Measurements from ENCODE around the gene PODXL.
"Not testable (repeated sequence)": the region's sequence is repeated elsewhere in the genome, so short reads cannot be mapped to it uniquely, and the experiment has no call there.

The PODXL gene

DNA sequence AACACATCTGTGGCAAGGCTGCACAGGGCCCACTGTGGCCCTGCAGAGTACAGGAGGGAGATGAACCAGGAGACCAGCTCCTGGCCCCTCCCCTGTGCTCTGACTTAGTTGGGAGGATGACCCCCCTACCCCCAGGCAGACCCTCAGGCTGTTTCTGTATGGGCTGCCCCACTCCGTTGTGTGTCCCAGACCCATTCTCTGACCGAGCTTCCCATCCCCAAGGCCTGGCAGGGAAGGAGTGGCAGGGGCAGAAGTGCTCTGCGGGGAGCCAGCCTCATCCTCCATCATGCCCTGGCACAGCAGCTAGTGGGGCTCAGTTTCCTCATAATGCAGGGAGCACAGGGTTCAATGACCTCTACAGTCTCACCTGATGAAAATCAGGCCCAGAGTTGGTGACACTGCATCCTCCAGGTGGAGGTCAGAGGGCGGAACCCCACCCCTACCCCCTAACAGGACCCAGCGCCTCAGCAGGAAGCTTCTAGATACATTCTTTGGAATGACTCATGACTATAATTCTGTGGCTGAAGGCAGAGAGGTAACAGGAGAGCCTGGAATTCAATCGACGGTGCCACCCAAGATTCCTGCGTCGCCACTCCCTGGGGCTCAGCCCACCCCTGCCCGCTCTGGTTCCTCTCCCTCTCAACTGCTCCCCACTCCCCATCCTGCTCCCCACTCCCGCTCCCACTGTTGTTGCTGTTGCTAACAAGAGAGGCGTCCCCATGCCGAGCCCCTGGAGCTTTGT is 18.2 kb downstream of the PODXL start:
- DNase-seq (ENCODE audit: low spot score), result no peak

GRCh38 chr7:131537571-131537978 is 18.9 kb downstream of the PODXL start:
- no peak for DNase-seq (ENCODE audit: low spot score)

DNA sequence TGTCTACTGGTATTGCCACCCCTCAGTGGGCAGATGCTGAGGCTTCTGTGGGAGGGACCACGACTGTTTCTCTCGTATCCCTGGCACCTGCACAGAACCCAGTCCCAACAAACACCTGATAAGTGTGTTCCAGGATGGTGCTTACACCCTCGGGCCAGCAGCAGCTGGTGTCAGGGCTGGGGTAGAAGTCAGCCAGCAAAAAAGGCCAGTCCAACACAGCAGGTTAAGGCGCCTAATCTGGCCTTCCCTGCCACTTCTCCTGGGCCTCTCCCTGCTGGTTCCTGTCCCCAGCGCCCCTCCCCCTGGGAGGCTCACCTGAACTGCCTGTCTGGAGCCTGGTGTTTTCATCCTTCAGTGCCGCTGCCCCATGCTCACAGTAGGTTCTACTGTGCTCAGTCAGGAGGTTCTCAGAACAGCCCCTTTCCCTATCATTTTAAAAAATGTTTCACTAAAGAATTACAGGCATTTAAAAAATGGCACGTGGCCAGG is 20.0 kb downstream of the PODXL start:
- no peak for DNase-seq (ENCODE audit: low spot score)

DNA sequence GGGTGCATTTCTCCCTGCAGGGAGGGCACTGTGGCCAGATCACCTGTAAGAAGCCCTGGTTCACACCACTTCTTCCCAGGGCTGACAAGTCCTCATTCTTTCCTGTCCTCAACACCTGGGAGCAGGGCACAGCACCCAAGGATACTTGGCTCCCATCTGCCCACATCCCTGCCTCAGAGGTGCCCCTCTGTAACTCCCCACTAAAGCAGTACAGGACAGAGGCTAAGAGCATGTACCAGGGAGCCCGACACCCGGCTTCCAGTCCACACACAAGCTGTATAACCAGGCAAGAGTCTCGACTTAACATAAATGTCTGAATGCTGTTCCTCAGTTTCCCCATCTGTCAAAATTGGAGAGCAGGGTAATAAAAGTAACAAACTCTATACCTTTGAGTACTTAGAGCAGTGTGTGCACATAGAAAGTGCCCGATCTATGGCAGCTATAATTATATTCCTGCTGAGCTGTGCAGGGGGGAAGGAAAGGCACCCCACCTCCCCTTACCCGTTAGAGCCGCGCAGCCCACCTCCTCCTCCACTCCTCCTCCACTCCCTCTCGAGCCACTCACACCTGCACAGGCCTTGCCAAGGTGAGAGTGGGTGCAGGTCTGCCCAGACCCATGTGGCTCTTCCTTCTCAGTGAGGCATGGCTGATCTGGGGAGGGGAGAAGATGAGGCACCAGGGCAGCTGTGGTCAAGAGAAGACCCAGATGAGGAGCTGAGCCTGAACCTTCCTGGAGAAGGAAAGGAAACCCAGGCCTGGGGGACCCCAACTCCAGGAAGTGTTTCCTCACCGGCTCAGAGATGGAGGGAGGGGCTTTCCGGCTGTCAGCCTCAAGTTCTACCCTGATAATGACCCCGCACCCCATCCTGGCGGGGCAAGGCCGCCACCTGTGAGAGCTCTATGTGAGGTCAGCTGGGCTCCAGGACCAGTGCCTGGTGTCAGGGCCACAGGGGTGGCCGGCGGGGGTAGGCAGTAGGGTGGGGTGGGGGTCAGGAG is 22.6 kb downstream of the PODXL start:
- DNase-seq (ENCODE audit: low spot score), result no peak

GRCh38 chr7:131533151-131533559 is 23.3 kb downstream of the PODXL start:
- no peak for DNase-seq (ENCODE audit: low spot score)

GRCh38 chr7:131532570-131533091 is 23.8 kb downstream of the PODXL start:
- DNase-seq (ENCODE audit: low spot score), result no peak

GRCh38 chr7:131530137-131530536 is 26.3 kb downstream of the PODXL start:
- DNase-seq (ENCODE audit: low spot score), result no peak

DNA sequence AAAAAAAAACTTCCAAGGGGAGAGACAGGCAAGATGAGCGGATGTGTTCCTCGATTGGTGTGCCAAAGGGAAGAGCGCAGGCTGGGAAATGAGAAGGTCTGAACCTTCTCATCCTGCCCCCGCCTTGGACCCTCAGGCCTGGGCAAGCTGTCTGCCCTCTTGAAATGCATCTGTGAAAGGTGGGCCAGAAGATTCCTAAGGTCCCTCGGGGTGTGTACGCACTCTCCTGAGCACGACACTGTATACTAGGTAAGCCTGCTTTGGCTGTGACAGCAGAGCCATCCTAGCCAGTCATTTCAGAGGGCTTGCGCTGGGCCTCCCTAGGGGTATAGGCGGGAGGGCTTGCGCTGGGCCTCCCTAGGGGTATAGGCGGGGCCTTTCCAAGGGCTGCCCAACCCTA is 26.8 kb downstream of the PODXL start:
- DNase-seq (ENCODE audit: low spot score), result no peak

- no peak for DNase-seq (ENCODE audit: low spot score)
Measured at GRCh38 chr7:131529179-131529578, 27.2 kb downstream of the PODXL start.

DNA sequence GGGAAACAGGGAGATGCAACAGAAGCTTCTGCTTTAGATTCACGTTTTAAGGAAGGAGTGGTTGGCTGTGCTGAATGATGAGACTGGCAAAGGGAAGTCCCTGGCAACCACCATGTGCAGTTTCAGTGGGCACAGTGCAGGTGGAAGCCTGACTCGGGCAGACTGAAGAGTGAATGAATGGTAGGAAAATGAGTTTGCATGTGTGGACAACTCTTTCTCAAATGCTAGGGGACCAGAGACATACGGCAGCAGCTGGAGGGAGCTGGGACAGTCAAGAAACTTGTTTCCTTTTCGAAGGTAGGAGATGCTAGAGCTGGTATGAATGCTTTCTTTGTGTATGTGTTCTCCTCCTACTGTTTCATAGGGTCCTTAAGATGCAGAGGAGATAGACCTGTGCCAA is 29.0 kb downstream of the PODXL start:
- no peak for DNase-seq (ENCODE audit: low spot score)

- no peak for DNase-seq (ENCODE audit: low spot score)
Measured at GRCh38 chr7:131525820-131526219, 30.6 kb downstream of the PODXL start.

GRCh38 chr7:131524703-131525102 is 31.7 kb downstream of the PODXL start:
- no peak for DNase-seq (ENCODE audit: low spot score)

DNA sequence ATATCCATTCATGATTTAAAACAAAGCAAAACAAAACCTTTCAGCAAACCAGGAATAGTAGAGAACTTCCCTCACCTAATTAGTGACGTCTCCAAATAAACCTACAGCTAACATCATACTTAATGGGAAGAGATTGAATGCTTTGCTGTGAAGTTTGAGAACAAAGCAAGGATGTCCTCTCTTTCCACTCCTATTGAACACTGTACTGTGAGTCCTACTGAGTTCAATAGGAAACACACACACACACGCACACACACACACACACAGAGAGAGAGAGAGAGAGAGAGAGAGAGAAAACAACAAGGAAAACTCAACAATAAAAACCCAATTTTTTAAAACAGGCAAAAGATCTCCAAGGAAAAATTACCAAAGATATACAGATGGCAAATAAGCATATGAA is 32.3 kb downstream of the PODXL start:
- no peak for DNase-seq (ENCODE audit: low spot score)

- DNase-seq (ENCODE audit: low spot score), result no peak
Measured at GRCh38 chr7:131522325-131522930, 34.0 kb downstream of the PODXL start.

- DNase-seq (ENCODE audit: low spot score), result no peak
Measured at GRCh38 chr7:131521651-131522163, 34.7 kb downstream of the PODXL start.

DNA sequence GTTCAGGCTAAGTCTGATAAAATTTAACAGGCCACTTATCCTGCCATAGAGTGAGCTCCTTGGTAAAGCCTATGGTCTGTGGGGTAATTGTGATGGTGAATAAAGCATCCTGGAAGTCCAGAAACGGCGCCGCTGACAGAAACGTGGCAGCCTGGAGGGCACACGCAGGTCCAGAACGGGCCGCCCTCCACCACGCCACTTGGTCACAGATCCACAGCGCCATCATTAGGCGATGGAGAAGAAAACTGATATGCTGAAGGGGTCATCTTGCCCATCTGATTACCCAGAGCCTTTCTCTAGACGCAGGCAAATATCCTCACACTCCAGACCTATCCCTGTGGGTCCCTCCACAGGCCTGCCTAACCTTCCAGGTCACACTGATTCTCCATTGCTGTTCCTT is 37.8 kb downstream of the PODXL start:
- no peak for DNase-seq (ENCODE audit: low spot score)

DNA sequence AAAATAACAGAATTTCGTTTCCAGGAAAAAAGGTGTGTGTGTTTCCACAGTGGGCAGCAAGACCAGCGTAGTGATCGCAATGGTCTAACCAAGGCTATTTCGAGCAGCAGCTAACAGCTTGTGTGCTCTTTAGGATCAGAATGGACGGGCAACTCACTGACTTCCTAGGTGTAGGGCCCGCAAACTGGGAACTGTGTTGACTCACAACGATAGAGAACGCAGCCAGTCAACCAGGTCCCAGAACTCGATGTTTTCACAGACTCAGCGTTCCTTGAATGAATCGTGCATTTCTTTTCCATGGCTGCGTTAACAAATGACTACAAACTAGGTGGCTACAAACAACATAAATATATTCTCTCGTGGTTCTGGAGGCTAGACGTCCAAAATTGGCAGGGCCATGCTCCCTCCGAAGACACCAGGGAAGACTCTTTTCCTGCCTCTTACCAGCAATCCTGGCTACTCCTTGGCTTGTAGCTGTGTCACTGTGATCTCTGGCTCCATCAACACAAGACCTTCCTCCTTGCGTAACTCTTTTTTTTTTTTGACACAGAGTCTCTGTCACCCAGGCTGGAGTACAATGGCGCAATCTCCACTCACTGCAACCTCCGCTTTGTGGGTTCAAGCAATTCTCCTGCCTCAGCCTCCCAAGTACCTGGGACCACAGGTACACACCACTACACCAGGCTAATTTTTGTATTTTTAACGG is 39.1 kb downstream of the PODXL start:
- no peak for DNase-seq (ENCODE audit: low spot score)

- DNase-seq (ENCODE audit: low spot score), result not testable (repeated sequence)
Measured at GRCh38 chr7:131515471-131515870, 41.0 kb downstream of the PODXL start.

DNA sequence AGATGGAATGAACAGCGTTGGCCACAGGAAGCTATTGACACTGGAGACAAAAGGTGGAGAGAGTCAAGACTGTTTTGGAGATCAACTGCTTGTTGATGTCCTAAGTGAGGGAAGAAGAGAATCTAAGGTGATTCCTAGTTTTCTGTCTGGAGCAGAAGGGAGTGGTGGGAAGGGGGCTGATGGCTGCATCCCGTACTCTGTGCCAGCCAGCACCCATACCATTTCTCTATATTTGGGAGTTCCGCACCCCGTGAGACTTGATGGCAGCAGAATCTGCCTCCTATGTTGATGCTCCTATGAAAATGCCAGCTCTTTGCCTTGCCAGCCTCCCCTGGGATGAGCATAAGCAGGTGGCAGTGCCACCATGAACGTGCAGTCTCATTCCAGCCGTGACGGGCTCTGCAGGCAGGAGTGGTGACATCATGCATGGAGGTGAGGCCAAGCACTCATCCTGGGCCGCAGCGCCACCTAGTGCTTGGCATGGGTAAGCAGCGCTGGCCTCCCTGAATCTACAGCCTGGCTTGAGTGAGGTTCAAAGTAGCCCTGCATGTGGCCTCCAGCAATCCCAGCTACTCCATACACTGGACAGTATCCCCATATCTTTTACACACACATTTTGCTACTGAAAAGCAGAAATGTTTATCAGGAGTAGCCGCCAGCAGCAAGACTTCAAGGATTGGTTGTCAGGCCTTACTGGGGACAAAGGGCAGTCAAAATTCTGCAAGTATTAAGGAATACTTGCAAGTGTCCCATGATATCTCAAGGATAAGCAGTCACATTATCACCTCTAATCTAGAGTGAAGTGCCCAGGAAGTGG is 43.0 kb downstream of the PODXL start:
- DNase-seq (ENCODE audit: low spot score), result peak; percentile 83

GRCh38 chr7:131511774-131512535 is 44.5 kb downstream of the PODXL start:
- no peak for DNase-seq (ENCODE audit: low spot score)
